ENCODE results near the gene CD200R1L. TPM values are rescaled to one million over a fixed set of nuclear protein-coding genes. Genes with fewer than 3 reads are reported as not detected.

Gene CD200R1L
- total RNA-seq, 2 experiments from 2014 or later = not detected

GRCh38 chr3:112888381-112889085, 41.9 kb upstream of the CD200R1L start:
- ChIA-PET POLR2A (interaction anchor here (0.5 to 1.7 kb wide), 2 partner anchors 10 to 13 kb away, joined by 4 to 7 read pairs; no protein-coding TSS in a partner anchor), CTCF (ENCODE audit: unreplicated experiment) (no interaction called here)
- Histone ChIP-seq H3K9me3 (ENCODE audit: low read length) (no peaks in the 10 kb centered on the region), H3K9me2 (ENCODE audit: insufficient read depth, low read length) (no peaks in the 10 kb centered on the region), H3K4me1 (ENCODE audit: insufficient read depth, low read length, poor library complexity, severe bottlenecking) (peaks cover 14% of the 10 kb centered on the region), H3K79me2 (ENCODE audit: insufficient read depth, low read depth, low read length) (no peaks in the 10 kb centered on the region), H3K4me2 (ENCODE audit: low read length) (peak overlapping the region; percentile 51), H3K27ac (ENCODE audit: low read depth, low read length, poor library complexity, severe bottlenecking) (no peak overlapping the region), H3K36me3 (ENCODE audit: insufficient read depth, low read length) (no peaks in the 10 kb centered on the region), H2AFZ (ENCODE audit: low read length) (peak overlapping the region; percentile 80), H3K4me3 (ENCODE audit: low read depth, low read length, poor library complexity, severe bottlenecking) (no peak overlapping the region), H4K20me1 (ENCODE audit: insufficient read depth, low read length) (no peaks in the 10 kb centered on the region)
- DNase-seq (ENCODE audit: low spot score) = no peak
- no TSS peak for BruUV-seq (replicated peaks)
- intact Hi-C loops (cut with micrococcal nuclease; ENCODE audit: unreplicated experiment) = no loop called here
- no peak for TF ChIP-seq EZH2phosphoT487 (IDR thresholded peaks at IDR 0.05; ENCODE audit: borderline replicate concordance, low read depth, low read length)
- TF ChIP-seq, protein P1, sequence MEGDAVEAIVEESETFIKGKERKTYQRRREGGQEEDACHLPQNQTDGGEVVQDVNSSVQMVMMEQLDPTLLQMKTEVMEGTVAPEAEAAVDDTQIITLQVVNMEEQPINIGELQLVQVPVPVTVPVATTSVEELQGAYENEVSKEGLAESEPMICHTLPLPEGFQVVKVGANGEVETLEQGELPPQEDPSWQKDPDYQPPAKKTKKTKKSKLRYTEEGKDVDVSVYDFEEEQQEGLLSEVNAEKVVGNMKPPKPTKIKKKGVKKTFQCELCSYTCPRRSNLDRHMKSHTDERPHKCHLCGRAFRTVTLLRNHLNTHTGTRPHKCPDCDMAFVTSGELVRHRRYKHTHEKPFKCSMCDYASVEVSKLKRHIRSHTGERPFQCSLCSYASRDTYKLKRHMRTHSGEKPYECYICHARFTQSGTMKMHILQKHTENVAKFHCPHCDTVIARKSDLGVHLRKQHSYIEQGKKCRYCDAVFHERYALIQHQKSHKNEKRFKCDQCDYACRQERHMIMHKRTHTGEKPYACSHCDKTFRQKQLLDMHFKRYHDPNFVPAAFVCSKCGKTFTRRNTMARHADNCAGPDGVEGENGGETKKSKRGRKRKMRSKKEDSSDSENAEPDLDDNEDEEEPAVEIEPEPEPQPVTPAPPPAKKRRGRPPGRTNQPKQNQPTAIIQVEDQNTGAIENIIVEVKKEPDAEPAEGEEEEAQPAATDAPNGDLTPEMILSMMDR (conservative IDR thresholded peaks at IDR 0.05; ENCODE audit: low read length) = no peak

- H3K9me3 ChIP-seq (ENCODE audit: low read length) = no peaks in the 10 kb centered on the region
- H3K9me2 ChIP-seq (ENCODE audit: insufficient read depth, low read length) = no peaks in the 10 kb centered on the region
- TF ChIP-seq, protein P1 (conservative IDR thresholded peaks at IDR 0.05; ENCODE audit: low read length) = no peak
- TF ChIP-seq EZH2phosphoT487 (IDR thresholded peaks at IDR 0.05; ENCODE audit: borderline replicate concordance, low read depth, low read length) = no peak
- H4K20me1 ChIP-seq (ENCODE audit: insufficient read depth, low read length) = no peaks in the 10 kb centered on the region
- H3K4me1 ChIP-seq (ENCODE audit: insufficient read depth, low read length, poor library complexity, severe bottlenecking) = peaks cover 14% of the 10 kb centered on the region
- no peaks in the 10 kb centered on the region for H3K79me2 ChIP-seq (ENCODE audit: insufficient read depth, low read depth, low read length)
- H3K36me3 ChIP-seq (ENCODE audit: insufficient read depth, low read length) = no peaks in the 10 kb centered on the region
- no peak overlapping the region for H2AFZ ChIP-seq (ENCODE audit: low read length)
- DNase-seq (ENCODE audit: low spot score) = no peak
- no peak overlapping the region for H3K27ac ChIP-seq (ENCODE audit: low read depth, low read length, poor library complexity, severe bottlenecking)
- CTCF ChIA-PET (ENCODE audit: unreplicated experiment) = no interaction called here
- BruUV-seq (replicated peaks) = no TSS peak
- no peak overlapping the region for H3K4me2 ChIP-seq (ENCODE audit: low read length)
- POLR2A ChIA-PET = interaction anchor here (0.8 kb wide), 1 partner anchor 19 kb away, joined by 3 read pairs; no protein-coding TSS in a partner anchor
- no peak overlapping the region for H3K4me3 ChIP-seq (ENCODE audit: low read depth, low read length, poor library complexity, severe bottlenecking)
- intact Hi-C loops (cut with micrococcal nuclease; ENCODE audit: unreplicated experiment) = no loop called here
Measured at GRCh38 chr3:112884678-112885290, 38.1 kb upstream of the CD200R1L start.

DNA sequence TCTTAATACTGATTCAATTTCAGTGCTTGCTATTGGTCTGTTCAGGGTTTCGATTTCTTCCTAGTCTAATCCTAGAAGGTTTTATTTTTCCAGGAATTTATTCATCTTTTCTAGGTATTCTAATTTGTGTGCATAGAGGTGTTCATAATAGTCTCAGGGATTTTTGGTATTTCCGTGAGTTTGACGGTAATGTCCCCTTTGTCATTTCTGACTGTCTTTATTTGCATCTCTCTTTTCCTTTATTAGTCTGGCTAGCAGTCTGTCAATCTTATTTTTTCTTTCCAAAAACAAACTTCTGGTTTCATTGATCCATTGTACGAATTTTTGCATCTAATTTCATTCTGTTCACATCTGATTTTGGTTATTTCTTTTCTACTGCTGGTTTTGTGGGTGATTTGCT, 35.2 kb upstream of the CD200R1L start:
- TF ChIP-seq, protein P1 (conservative IDR thresholded peaks at IDR 0.05; ENCODE audit: low read length) = no peak
- no peak for DNase-seq (ENCODE audit: low spot score)
- intact Hi-C loops (cut with micrococcal nuclease; ENCODE audit: unreplicated experiment) = no loop called here
- Histone ChIP-seq H4K20me1 (ENCODE audit: insufficient read depth, low read length) (no peaks in the 10 kb centered on the region), H3K4me3 (ENCODE audit: low read depth, low read length, poor library complexity, severe bottlenecking) (no peak overlapping the region), H3K9me2 (ENCODE audit: insufficient read depth, low read length) (no peaks in the 10 kb centered on the region), H3K27ac (ENCODE audit: low read depth, low read length, poor library complexity, severe bottlenecking) (no peak overlapping the region), H3K4me2 (ENCODE audit: low read length) (no peak overlapping the region), H3K79me2 (ENCODE audit: insufficient read depth, low read depth, low read length) (no peaks in the 10 kb centered on the region), H3K9me3 (ENCODE audit: low read length) (no peaks in the 10 kb centered on the region), H3K4me1 (ENCODE audit: insufficient read depth, low read length, poor library complexity, severe bottlenecking) (no peaks in the 10 kb centered on the region), H3K36me3 (ENCODE audit: insufficient read depth, low read length) (no peaks in the 10 kb centered on the region), H2AFZ (ENCODE audit: low read length) (no peak overlapping the region)
- no TSS peak for BruUV-seq (replicated peaks)
- POLR2A ChIA-PET = interaction anchor here (0.6 kb wide), 1 partner anchor 83 kb away, joined by 3 read pairs; no protein-coding TSS in a partner anchor
- CTCF ChIA-PET (ENCODE audit: unreplicated experiment) = no interaction called here

All from OCI-LY7 (cell line).